ENCODE measurements around the gene ZSWIM6.

ZSWIM6 gene

DNA sequence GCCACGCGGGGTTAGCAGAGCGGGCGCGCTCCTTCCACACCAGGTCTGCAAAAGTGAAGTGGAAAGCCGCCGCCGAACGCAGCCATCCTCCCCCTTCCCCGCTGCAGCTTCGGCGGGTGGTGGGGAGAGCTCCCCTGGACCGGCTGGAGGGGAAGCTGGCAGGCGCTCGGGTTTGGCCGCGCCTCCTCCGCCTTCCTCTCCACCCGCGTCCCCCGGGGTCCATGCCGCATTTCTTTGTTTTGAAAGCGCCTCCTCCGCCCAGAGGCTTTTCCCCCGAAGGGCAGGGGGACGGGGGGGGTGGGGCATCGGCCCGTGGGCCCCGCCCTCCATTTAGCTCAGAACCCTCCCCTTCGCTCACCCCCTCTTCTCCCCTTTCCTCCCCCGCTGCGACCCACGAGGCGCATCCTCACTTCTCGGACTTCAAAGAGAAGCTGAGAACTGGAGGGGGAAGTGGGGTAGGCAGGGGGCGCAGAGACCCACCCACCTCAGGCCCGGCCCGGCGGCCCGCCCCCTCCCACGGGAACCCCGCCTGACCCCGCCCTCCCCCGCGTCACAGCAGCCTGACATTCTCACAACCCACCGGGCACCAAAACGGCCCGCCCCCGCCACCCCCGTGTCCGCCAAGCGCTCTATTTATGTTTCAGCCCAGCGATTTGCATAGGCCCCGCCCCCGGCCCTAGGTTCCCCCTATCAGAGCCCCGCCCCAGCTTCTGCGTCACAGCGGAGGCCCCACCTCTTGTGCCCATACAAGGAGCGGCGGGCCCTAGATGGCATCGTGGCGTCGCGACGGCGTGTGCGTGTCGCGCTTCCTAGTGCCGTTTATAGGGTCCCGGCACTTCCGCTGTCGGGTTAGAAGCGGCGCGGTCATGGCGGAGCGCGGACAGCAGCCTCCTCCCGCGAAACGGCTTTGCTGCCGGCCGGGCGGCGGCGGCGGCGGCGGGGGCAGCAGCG, at the start of gene ZSWIM6:
ZSWIM6 (plus strand) TSS at position 852 of the 951 bp plus-strand sequence; CDS start at position 867, 15 bp downstream.
- peak; percentile 96 to 99 (median 97) for DNase-seq

DNA sequence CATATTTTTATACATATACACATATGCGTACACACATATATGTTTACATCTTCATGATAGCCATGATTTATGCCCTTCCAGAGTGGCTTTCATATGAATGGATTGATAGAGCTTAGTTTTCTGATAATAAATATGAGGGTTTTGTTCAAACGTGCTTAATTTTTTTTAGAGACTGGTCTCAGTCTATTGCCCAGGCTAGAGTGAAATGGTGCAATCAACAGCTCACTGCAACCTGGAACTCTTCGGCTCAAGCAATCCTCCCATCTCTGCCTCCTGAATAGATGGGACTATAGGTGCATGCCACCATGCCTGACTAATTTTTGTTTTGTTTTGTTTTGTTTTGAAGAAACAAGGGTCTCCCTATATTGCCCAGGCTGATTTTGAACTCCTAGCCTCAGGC, 48.6 kb upstream of the ZSWIM6 start:
- no peak for DNase-seq

DNA sequence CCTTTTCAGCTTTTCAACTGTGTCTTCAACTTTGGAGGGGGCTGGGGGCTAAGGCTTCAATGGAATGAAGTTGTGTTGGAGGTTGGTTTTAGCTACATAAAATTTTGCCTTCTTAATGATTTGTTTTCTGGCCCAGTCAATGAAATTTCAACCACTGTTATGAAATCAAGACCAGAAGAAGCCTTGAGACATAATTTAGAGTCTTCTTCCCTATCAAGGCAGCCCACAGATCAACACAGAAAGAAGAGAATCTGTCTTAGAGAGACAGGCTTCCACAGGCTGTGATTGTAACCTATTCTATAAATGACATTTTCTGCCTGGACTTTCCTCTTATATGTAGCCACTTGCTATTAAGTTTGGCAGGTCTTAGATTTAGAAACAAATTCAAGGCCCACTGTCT, 46.5 kb upstream of the ZSWIM6 start:
- no peak for DNase-seq

DNA sequence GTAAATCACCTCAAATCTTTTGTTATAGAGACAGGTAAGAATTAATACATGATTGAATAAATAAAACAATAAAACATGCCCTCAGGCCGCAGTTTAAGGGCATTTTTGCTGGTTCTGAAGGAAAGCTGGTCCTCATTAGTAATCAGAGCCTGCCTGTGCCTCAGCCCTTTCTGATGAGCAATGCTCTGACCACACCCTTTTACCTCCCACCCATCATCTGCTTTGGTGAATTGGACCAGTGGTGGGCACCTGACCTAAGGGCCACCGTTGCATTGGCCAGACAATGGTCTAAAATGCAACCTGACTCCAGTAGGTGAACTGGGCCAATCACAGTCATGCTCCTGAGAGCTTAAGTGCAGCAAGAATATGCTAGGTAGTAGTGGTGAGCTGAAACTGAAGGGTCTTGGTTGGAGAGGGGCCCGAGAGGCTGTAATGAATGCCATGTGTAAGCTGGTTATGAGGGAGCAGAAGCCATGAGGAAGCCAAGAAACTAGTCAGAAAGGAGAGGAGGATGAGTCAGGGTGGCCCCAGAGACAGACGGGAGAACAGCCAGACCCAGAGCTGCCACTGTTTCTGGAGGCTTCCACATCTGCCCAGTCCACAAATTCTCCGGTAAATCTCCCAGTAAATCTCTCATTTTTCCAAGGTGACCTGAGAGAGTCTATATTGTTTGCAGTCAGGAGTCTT, 45.5 kb upstream of the ZSWIM6 start:
- no peak for DNase-seq

DNA sequence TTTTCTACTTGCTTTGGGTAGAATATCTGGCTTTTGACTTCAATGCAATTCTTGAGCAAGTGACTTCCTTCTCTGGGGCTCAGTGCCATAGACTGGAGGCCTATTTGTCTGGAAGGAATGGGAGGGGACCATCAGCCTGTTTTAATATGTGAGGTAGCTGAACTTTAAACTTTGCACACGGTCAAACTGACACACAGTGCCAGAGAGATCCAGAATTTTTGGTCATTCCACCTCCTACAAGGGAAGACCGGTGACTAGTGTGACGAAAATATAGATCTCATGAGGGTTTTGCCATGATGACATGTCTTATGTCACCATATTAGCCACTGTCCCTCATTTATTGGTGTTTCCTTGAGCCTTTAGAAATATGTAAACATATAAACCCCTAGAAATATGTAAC, 44.6 kb upstream of the ZSWIM6 start:
- no peak for DNase-seq

DNA sequence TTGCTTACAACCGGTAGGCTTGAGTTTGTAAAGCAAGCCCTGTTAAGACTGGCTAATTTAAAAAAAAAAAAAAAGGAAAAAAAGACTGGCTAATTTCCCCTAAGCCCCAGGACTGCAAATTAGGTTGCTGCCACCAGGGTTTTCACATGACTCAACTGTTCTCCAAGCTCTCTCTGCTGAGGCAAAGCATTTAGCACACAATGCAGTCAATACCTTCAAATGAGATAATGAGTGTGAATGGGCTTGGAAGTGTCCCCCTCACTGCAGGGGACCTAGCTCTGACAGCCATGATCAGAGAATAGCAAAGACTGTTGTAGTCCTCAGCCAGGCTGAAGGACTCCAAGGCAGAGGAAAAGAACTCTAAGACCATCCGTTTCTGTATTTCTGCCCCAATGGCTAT, 42.8 kb upstream of the ZSWIM6 start:
- DNase-seq: no peak

DNA sequence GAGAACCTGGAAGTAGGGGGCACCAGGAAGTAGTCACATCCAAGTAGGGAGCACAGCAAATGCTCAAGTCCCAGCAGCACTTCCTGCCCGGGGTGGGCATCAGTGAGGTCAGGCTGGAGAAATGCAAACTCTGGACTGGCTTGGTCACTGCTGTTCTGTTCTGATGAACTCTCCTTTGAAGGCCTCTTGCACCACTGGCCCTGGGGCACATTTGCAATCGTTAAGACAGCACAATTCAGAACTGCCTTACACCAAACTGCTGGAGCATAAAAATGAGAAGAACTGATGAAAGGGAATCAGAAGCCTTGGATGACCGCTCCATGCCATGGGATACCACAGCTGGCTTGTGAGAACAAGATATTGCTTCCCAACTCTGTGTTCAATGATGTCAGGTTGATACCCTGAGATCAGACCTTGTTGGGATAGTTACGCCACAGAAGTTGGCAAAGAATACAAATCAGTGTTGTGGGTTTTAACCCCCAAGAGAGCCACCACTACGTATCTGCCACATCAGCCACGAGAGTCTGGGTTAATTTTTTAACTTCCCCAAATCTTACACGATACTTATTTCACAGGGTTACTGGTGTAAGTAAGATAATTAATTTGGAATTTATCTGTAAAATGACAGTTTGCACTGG, 42.3 kb upstream of the ZSWIM6 start:
- no peak for DNase-seq

DNA sequence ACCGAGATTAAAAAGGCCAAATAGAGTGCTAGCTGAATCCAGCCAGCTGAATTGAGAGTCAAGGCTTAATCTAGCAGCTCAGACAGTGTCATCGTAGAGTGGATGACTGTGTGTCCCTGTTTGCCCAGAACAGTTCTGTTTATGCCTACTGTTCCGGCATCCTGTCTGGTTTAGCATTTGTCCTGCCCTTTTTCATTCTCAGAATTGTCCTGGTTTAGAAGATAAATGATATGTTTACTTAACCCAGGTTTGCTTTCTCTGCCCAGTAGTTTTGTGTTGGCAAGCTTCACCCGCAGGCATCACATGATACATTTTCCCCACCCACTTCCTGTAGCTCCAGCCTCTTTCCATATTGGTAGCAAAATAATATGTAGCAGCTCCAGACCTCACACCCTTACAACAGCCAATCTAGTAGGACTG, 41.3 kb upstream of the ZSWIM6 start:
- no peak for DNase-seq

DNA sequence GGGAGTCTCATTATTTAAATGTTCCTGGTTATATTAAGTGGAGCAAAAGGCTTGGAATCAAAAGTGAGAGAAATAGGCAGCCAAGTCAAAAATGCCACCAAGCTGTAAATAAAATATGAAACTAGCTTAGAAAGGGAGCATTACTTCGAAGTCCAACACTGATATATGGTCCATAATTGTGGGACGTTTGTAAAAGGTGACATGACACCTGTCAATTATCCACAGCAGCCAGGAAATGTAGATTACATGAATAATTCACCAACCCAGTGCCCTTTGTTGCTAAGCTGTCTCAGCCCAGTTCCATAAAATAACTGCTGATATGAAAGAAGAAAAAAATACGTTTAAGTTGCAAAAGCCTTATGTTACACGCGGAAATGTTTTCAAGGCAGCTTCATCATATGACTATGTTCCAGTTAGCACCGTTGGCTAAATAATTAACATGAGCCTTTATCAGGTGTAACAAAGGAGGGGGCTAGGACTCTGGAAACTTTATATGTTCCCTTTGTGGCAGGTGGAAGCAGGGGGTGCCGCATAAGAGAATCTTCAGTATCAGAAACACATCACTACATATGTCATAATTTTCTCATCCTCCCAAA, 39.9 kb upstream of the ZSWIM6 start:
- no peak for DNase-seq

DNA sequence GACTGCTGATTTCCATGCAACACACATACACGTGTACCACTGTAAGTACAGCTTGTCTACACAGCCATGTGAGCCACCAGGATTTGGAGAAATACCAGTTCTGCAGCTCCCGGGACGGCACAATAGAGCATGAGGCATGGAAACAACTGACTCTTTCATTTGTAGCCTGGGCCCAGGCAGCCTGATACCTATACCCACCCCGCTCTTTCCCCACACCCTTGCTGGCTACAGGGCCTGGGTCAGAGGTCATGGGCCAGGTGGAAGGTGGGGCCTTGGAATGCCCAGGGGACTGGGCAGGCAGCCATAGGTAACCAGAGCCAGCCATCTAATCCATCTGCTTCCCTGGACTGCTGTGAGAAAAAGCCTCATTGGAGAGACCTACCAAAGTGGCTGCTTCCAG, 39.0 kb upstream of the ZSWIM6 start:
- DNase-seq: no peak

DNA sequence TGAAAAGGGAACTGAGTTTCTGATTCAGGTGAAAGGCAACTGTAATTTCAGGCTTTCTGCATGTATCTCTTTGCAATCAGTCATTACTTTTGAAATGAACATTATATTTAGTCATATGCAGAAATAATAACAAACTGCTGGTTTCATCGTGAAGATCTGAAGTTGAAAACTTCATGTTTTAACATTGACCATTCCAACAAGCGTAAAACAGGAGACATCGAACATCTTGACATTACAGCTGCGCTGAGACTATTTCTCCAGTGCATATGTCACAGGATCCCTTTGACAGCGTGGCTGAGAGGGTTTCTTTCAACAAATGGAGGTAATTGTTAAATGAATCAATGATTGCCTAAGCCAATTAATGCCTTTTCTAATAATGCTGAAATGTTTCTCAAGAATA, 38.2 kb upstream of the ZSWIM6 start:
- DNase-seq: no peak

DNA sequence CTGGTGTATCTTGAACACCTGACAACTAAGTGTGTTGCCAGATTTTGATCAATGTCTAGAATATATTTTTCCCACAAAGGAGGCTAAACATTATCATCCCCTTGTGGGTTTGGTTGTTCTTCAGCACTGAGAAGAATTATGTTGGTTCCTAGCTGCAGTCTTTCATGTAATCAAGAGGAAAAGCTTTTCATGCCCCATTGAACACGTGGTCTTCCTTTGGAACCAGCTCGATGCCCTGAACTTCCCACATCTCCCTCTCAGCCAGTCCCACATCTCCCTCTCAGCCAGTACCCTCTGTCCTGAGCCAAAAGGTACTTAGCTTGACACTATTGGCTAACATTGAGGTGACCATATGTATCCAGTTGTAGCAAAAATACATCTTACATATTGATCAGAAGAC, 36.7 kb upstream of the ZSWIM6 start:
- no peak for DNase-seq

DNA sequence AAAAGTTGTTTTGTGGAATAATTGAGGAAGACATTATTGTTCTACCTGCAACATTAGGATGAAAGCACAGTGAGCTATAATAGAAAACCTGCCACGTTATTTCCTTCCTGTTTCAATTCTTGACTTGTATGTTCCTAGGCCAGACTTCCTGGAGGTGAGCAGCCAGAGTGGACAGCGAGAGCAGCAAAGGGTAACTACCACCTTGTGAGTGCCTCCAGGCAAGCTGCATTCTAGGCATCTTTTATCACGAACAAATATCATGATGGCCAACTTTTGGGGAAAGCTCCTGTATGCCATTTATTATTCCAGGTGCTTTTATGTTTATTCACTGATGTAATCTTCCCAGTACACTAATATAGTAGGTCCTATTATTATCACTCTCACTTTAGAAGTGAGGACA, 34.0 kb upstream of the ZSWIM6 start:
- no peak for DNase-seq

DNA sequence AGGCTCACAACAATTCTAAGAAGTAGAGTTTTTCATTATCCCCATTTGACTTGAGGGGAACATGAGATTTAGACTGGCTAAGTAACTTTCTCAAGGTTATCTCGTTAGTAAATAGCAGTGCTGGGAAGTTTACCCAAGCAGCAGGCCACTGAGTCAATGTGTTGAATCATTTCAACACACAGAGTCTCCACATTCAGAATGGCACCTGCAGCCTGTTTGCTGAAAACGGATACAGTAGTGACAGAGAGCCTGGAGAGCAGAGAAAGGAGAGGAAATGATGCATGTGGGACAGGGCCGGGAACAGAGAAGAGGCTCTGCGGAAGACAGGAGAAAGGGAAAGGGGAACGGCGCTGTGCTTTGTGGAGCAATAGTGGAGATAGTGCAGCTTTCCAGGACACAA, 33.5 kb upstream of the ZSWIM6 start:
- no peak for DNase-seq

DNA sequence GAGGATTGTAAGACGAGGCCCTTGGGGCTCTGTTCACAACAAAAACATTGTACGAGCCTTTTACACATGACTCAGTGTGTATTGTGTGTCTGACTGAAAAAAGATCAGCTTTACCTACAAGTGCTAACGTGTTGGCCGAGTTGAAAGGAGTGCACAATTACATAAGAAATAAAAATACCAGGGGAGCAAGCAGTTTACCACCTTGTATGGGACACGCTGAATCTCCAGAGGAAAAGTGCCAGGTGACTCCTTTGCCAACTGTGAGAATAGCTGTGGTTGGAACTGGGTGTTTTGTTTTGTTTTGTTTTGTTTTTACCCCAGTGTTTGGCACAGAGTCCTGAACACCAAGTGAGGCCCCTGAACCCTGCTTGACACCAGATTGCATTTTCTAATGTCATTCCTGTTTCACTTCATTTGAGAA, 32.8 kb upstream of the ZSWIM6 start:
- no peak for DNase-seq

DNA sequence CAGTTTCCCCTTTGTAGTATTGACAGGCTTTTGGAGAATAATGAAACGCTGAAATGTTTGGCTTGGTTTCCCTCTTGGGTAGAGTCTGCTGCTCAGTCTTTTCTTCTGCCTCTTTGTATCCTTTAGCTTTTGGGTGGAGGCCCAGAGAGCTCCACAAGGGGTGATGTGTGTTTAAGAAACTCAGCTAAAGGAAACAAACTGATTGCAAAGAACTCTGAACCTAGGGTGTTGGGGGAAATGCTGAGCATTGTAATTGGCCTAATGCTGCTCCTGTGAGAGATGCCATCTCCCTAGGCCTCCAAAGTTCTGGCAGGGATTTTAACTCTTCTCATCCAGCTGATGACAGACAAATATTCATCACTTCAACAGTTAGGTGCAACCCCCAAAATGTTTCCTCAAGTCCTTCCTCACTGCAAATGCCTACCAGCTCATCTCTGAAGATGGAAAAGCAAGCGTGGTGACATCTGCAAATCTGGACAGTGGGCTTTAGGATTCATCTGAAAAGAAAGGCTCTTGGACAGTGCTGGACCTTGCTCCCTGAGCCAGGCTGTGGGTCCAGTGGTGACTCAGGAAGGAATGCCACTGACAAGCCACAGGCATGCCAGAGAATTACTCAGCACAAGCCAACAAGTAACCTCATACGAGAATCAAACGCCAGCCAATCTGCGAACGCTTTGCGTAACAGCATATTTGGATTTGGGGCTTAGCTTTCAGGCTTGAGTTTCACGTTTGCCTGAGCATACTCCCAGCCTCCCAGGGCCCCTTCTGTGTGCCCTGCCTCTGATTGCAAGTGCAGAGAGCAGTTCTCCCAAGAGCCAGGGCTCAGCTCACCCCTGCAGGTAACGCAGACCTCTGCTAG, 30.5 kb upstream of the ZSWIM6 start:
- no peak for DNase-seq

DNA sequence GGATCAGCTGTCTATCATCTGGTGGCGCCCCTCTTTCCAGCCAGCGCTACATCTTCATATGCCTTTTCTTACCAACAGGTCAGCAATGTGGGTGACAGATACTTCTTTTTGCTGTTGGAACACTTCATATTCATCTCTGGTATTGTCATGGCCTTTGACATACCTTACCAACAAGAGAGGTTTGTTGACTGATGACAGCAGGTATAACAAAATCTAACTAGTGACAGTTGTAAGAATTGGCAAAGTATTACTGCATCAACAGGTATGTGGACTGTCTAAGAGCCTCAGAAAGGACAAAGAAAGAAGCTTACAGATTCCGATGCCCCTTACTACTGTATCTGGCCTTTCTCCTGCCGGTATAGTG, 29.9 kb upstream of the ZSWIM6 start:
- DNase-seq: no peak

DNA sequence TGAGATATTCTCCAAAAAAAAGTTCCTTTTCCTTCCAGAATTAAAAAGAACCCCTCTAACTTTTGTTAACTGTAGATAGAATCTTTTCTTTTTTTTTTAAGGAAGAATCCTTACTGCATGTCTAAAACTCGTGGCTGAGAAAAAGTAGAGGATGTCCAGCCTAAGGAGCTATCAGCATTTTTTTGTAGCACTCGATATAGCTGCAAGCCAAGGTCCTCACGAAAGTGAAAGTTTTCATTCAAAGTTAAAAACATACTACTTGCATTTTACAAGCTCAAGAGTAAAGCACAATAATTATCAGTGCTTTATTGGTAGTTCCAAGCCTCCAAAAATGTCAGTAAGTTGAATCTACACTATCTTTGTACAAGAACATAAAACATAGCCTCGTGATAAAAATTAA, 28.7 kb upstream of the ZSWIM6 start:
- DNase-seq: no peak

DNA sequence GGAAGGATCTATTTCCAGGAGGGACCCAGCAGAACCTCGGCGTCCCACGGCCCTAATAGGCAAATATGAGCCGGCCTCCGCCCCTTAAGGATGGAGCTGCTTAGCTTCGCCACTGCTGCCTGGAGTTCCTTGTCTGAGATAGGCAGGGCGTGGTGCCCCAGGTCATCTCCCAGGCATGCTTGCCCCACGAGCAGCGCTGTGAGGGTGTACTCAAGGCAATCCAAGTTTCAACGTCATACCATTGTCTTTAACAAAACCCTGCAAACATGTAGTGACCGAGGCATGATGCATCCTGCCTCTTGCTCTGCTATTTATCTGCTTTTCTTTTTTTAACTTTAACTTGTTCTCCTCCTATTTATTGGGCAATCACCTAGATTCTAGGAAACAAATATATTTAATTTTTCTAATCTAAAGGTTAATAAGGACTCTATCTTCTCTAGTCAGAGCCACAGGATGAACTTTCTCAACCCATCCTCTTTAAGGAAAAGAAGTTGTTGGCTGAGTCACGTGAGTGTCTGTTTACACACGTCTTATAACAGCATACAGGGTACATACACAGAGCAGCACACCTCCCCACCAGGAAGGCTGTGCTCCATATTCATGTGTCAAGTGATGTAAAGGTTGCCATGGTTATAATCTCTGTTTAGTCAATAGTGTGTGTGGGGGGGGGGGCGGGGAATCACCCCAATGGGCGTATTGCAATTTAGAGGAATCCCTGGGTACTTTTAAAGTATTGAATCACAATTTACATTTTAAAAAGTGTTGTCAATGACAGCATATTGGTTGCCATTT, 27.3 kb upstream of the ZSWIM6 start:
- DNase-seq: no peak

DNA sequence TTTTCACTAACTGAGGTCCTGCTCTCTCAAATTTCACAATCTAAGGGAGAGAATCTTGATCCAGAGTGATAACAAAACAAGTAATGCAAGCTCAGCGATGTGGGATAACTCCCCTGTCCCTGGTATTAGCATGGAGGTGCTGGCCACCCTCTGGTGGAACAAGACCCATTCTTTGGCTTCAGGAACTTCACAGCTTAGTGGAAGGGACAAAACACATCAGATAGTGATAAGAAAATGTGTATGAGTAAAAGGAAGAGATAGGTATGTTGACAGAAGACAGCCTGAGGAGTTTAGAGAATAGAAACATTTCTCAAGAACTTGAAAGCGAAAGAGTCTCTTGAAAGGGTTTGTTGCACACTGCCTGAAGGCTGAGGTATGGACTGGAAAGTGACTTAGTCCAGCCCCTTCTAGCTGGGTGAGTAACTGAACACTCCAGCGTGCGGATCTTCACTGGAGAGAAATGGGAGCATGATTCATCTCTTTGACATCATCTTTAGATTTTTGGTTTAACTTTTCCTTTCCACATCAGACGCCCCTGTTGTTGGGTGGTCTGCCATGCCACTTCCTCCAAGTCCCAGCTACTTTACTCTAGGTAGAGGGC, 25.4 kb upstream of the ZSWIM6 start:
- DNase-seq: no peak

DNA sequence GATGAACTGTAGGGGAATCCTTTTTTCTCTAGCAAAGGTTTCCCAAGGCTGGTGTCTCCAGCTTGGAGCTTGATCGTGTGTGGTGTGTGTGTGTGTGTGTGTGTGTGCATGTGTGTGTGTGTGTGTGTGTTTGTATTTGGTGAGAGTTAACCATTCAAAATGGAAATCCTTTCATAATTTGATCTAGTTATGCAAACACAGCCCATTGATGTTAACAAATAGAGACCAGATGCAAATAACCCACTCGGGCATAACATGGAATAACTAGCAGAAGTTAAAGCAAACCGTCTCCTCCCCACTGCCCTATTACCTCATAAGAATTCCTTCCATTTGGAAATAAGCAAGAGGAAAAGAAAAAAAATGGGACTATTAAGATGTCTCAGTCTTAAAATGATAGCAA, 24.9 kb upstream of the ZSWIM6 start:
- no peak for DNase-seq
